ENCODE data around the gene HDGF.

GRCh38 chr1:156707417-156708217, 43.9 kb downstream of the HDGF start:
- TF ChIP-seq POLR2A (IDR thresholded peaks at IDR 0.05) (no peak), CTCF (IDR thresholded peaks at IDR 0.05) (no peak)

Measured in testis (tissue), 2 donors.